NCI-H526 treated with DMSO at 0.1 percent for 48 hours (cell line): ENCODE data around the gene MARF1.
"Not testable (repeated sequence)": the region's sequence is repeated elsewhere in the genome, so short reads cannot be mapped to it uniquely, and the experiment has no call there.

Experiments used
- DNase-seq: peaks from one replicate; lab custom pipeline; 2025; lab: John Stamatoyannopoulos, UW

Gene MARF1

DNA sequence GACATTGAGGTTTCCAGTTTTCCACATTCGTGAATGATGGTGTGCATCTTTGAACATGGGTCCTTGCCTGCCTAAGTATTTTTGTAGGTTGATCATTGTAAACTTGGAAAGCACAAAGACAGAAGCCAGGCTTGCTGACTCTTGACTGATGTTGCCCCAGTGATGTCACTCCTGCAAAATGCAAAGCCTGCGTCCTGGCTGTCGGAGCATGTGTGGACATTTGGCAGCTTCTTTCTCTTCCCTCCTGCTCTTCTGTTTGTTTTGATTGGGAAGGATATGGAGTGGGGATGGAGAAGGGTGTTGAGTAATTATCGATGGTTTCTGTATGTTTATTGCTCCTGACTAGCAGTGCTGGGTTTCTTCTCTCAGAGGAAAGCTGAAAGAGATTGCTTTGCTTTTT, 10.3 kb upstream of the MARF1 start:
- no peak for DNase-seq

DNA sequence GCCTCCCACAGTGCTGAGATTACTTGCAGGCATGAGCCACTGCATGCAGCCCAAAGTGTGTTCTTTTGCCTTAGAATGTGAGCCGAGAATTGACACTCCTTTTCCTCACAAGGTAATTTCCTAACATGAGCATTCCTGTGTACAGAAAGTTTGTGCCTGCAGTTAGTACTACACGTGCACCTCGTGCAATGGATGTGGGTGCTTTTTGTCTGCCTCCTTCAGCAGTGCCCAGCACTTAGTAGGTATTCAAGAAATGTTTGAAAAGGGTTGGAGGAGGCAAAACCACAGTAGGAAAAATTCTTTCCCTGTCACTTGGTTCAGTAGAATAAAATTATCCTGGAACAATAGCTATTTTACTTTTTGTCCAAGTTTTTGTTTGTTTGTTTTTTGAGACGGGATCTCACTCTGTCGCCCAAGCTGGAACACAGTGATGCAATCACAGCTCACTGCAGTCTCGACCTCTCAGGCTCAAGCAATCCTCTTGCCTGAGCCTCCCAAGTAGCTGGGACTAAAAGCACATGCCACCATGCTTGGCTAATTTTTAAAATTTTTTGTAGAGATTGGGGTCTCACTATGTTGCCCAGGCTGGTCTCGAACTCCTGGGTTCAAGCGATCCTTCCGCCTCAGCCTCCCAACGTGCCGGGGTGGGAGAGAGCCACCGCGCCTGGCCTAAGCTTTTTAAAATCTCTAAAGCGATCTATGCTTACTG, 9.5 kb upstream of the MARF1 start:
- no peak for DNase-seq

DNA sequence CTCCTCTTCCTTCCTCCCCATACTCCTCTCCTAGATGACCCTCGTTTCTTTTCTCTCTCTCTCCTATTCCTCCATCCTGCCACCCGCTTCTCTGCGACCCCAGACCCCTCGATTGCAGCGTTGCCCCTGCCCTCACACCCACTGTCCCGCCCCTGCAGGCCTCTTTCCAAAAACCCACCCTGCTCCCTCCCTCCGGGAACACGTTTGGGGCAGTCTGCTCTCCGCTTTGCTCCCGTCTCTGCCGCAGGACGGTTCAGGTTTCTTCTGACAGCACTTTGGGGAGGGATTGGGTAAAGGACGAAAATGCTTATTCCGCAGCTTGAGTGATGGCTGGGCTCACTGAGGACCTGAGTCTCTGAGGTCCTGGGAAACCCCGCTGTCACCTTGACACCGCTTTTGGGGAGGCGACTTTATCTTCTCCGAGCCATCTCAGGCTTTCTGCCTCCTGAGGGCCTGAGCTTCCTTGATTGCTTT, 7.8 kb upstream of the MARF1 start:
- DNase-seq, result no peak

DNA sequence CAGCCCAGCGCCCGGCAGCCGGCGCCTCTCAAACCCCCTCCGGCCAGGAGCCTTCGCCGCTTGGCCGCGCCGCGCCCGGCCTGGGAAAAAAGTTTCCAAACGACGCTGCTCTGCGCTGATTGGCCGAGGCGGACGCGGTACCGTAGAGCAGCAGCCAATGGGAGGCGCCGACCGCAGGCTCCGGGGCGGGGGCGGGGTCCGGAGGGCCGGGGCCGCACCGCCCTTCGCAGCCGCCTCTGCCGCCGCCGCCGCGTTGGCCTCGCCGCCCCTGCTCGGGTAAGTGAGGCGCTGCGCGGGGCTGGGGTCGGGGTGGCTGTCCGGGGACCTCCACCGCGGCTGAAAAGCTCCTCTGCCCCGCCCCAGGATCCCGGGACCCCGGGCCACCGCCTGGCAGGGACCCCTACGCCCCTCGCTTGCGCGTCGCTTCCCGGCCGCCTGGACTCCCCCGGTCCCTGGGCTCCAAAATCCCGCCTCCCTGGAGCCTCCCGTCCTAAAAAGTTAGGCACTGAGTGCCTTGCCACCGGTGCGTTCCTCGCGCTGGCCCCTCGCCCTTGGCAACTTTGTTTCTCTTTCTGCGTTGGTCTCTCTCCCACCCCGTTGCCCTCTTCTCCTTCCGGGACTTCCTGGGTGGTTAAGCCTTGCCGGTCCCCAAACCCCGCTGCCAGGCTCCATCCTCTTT, 7.2 kb upstream of the MARF1 start, which contains the start of gene NDE1:
Gene NDE1, plus strand, starts transcription at position 227 of the 679 bp plus-strand sequence. CDS start 14,534 bp downstream, outside the sequence.
- DNase-seq, result peak; percentile 77

DNA sequence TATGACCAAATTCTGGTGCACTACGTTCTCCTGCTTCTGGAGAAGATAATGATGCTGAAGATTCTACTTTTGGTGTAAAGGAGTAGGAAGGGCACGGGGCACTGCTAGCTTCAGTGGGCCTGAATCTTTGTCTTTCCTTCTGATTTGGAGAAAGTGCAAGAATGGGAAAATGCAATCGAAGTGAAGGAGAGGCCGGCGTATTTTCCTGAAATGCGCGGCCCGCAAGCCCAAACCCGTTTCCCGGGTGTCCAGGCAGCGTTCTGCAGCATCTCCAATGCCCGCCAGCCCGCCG, 6.7 kb upstream of the MARF1 start:
- DNase-seq, result no peak

DNA sequence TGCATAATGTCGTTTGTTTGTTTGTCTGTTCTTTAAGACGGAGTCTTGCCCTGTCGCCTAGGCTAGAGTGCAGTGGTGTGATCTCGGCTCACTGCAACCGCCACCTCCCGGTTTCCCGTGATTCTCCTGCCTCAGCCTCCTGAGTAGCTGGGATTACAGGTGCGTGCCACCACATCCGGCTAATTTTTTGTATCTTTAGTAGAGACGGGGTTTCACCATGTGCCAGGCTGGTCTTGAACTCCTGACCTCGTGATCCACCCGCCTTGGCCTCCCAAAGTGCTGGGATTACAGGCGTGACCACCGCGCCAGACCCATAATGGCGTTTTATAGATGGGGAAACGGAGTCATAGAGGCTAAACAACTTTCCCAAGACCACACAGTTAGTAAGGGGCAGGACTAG, 6.4 kb upstream of the MARF1 start:
- not testable (repeated sequence) for DNase-seq

DNA sequence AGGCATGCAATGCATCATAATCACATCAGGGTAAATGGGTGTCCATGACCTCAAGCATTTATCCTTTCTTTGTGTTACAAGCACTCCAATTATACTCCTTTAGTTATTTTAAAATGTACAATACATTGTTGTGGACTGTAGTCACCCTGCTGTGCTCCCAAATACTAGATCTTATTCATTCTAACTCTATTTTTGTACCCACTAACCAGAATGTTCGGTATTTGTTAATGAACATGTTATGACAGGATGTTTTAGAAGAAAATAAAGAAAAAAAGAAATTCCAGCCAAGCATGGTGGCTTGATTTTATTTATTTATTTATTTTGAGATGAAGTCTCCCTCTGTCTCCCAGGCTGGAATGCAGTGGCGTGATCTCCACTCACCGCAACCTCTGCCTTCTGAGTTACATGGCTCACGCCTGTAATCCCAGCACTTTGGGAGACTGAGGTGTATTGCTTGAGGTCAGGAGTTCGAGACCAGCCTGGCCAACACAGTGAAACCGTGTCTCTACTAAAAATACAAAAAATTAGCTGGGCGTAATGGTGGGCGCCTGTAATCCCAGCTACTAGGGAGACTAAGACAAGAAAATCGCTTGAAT, 5.3 kb upstream of the MARF1 start:
- no peak for DNase-seq

DNA sequence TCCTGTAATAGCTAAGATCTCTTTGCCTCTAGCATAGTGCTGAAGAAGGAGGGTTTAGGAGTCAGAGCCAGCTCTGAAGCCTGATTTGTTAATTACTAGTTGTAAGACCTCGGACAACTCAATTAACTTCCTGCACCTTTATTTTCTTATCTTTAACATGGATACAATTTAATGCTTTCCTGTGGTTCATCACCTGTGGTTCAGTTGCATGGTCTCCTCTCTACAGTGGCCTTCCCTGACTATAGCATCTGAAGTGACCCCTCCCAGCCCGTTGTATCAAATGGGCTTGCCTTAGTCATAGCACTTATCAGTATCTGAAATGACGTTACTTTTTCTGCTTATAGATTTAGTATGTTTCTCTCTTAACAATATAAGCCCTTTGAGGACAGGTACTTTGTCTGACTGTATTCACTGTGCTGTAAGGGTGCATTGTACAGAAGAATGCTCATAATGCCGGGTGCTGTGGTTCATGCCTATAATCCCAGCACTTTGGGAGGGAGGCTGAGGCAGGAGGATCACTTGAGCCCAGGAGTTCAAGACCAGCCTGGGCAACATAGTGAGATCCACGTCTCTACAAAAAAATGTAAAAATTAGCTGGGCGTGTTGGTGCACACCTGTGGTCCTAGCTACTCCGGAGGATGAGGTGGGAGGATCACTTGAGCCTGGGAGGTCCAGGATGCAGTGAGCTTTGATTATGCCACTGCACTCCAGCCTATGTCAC, 4.5 kb upstream of the MARF1 start:
- no peak for DNase-seq

DNA sequence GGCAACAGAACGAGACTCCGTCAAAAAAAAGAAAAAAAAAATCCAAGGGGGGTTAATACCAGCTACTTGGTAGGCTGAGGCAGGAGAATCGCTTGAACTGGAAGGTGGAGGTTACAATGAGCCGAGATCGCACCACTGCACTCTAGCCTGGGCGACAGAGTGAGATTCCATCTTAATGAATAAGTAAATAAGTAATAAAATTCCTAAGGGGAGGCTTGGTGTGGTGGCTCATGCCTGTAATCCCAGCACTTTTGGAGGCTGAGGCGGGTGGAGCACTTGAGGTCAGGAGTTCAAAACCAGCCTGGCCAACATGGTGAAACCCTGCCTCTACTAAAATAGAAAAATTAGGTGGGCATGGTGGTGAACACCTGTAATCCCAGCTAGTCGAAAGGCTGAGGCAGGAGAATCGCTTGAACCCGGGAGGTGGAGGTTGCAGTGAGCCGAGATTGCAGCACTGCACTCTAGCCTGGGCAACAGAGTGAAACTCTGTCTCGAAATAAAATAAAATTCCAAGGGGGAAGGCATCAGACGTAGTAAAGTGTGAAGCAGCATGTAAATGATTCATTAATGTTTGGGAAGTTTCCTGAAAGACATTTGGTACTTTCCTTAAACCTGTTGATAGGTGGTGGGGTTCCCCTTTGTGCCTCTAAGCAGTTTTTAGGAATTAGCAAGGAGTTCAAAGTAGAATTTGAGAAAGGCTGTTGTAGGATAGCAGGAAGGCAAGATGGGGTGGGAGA, 3.8 kb upstream of the MARF1 start:
- DNase-seq, result not testable (repeated sequence)

DNA sequence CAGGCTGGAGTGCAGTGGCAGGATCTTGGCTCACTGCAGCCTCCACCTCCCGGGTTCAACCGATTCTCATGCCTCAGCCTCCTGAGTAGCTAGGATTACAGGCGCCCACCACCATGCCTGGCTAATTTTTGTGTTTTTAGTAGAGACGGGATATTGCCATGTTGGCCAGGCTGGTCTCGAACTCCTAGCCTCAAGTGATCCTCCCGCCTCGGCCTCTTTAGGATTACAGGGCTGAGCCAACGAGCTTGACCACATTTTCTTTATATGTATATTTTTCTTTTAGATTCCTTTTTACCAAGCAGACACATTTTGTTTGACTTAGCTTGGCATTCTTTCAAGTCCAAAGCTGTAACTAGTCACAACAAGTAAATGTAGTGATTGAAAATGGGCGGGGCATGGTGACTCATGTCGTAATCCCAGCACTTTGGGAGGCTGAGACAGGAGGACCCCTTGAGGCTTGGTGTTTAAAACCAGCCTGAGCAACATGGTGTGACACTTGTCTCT, 2.1 kb upstream of the MARF1 start:
- DNase-seq, result not testable (repeated sequence)

DNA sequence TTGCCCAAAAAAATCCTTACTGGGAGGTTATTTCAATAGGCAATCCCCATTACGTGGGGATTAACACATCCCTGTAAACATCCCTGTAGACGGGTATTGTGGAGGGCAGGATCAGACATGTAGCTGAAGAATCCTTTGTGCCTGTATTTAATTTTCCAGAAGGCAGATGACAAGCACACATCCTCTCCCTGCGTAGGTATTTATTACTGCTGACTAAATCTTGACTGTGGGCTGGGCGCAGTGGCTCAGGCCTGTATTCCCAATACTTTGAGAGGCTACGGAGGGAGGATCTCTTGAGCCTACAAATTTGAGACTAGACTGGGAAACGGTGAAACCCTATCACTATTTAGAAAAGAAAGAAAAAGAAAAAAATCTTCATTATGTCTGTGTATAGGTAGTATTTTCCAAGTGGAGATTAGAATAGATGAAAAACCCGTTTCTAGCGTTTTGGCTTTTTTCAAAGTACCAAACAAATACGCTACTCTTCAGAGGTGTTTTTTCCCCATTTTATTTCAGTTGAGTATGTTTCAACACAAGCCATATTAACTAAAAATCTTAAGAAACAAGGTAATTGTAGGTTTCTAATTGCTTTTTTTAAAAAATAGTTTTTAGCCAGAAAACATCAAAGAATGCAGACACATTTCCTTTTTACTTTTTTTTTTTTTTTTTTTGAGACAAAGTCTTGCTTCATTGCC, 1.5 kb upstream of the MARF1 start:
- peak; percentile 44 for DNase-seq

DNA sequence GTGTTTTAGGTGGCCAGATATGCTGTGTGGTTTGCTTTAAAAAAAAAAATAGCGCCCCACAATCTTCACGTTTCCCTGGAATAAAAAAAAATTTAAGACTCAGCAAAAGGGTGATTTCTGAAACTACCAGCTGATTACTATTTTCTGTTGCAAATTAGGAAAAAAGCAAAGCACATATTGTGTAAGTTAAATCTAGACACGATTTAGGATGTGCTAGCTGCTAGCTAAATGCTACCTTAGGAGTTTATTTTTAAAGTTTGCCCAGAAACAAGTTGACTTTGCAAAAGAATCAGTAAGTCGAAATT, 944 bp upstream of the MARF1 start:
- no peak for DNase-seq

DNA sequence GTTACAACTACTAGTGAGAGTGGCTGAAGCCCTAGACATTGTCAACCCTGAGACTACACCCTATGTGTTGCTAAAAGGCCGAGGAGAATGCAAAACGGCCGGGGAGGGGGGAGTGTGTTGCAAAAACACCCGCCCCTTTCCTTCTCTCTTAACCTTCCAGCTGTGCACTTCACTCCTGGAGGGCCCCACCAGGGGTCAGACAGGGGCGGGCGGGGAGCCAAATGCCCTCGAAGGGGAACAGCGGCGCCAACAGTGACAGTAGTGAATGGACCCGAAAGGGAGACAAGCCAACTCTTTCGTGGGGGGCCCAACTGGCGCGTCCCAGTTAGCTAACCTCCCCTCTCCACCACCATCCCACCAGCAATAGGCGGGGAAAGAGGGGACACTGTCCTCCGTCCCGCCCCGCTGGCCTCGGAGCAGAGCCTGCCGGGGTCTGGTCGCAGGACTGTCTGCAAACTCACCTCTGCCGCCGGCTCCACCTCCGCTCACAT, 352 bp downstream of the MARF1 start:
- peak; percentile 51 for DNase-seq

DNA sequence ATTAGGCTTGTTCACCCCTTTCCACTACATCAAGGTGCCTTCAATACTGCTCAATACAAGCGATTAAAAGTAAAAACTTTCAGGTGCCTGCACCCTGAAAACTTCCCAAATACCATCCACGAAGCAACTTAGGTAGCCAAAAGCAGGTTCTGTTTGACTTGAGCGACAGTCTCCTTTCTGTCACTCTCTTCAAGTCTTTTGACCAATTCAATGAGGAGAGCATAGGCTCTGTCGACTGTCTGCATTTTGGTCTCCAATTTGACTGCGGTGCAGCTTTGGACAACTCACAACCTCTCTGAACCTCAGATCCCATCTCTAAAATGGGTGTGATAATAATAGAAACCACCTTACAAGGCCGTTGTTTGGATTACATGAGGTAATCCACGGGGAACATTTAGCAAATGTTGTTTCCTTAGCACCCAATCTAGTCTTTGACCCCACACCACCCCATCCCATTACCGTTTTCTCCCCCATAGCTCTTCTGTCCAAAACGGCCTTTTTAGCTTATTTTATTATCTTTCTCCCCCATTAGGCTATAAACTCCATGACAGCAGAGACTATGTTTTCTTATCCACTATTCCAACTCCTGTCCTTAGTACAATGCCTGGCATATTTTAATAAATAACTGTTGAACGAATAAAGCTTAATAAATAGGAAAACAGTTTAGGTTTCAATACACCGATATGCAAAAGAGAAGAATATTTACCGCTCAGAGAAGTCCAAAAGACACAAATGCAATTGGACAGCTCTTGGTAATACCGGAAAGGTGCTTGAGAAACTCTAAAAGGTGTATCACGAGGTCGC, 999 bp downstream of the MARF1 start:
- no peak for DNase-seq

DNA sequence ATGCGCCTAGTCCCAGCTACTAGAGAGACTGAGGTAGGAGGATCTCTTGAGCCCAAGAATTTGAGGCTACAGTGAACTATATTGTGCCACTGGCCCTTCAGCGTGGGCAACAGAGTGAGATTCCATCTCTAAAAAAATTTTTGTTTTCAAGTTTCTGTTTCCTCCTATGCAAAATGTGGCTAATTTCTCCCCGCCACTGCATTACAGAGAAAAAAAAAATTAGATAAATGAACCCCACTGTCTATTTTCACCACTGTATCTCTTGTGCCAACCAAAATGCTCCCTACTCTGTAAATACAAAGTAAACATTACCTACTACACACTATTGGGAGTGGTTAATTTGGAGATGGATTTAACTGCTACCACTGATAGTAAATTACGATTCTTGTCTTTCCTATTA, 2.0 kb downstream of the MARF1 start:
- no peak for DNase-seq

DNA sequence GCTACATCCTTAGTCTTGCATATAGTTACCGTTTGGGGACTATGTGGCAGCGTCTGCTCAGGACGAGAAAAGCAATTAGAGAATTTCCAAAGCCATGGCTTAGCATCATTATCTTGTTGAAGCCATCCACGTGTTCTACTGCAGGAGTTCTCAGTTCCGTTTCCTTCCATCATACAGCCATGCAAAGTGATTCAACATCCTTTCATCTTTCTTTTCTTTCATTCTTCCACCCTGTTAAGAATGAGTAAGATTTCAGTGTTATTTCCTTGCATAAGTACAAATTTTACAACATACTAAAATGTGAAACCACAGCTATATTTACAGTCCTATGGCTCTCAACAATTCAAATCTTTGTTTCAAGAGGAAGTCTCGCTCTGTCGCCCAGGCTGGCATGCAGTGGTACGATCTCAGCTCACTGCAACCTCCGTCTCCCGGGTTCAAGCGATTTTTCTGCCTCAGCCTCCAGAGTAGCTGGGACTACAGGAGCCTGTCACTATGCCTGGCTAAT, 3.8 kb downstream of the MARF1 start:
- DNase-seq, result no peak

DNA sequence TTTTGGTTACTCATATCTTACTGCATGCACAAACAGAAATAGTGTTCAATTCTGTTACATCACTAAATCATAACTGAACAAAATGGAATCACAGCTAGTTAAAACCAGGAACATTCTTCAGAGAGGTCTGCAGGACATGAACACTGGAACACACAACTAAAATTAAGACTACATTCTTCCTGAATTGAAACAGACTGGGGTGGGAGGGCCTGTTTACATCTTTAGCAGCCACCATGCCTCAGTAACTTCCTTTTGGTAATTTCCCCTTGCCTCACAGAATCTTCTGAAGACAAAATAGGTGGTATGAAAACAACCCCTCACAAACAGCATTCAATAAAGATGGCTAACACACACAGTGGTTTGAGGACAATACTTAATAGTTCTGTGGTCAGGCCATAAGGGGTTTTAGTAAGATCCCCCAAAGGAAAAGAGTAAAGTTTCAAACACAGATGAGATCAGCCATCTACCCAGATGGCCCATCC, 6.5 kb downstream of the MARF1 start:
- no peak for DNase-seq

DNA sequence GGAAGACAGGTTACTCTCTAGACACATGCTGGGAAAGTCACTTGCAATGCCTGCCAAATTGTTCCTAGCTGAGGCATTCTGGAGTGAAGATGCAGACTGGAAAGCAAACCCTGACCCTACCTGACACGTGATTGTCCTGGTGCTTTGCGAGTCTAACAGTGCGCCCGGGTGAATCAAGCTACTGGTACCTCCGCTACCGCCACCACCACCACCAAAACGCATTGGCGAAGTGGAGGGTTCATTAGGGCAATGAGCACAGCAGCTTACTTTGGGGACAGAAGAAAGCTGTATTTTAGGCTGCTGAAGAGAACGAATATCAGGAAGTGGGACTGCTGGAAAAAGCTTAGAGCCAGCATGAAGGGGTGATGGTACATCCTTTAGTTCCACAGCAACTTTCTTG, 7.0 kb downstream of the MARF1 start:
- DNase-seq, result no peak

DNA sequence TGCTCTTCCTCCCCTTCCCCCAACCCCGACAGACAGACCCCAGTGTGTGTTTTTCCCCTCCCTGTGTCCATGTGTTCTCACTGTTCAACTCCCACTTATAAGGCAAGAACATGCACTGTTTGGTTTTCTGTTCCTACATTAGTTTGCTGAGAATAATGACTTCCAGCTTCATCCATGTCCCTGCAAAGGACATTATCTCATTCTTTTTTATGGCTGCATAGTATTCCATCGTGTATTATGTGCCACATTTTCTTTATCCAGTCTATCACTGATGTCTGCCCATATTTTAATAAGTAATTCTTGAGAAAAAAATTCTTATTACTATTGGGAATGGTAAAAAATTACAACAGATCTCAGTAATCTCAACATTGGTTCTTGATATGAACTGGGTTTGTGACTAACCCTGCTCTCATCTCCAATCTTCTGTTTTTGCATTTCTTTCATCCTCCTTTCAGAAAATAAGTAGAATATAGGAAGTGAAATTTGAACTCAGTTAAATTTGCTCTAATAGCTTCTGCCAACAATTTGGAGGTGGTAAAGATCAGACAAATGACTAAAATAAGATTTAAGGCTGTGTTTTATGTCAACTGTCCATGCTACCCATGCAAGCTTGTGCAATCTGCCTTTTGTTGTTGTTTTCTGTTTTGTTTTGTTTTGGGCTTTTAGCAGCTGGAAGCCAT, 11.1 kb downstream of the MARF1 start:
- no peak for DNase-seq
